MCF 10A (cell line): Measurements from ENCODE around the gene ACP2. TPM values are rescaled to one million over a fixed set of nuclear protein-coding genes. Genes with fewer than 3 reads are reported as not detected.

Source experiments
- BruUV-seq: library from RNA; stranded (reverse); fragments of 400-500 nt; replicated peaks from 2 replicates; lab custom pipeline; 2021; lab: Mats Ljungman, UMichigan
- CTCF ChIA-PET: fragments of 300-600 bp; sonication (Branson Sonifier 250); formaldehyde crosslinking; extraction: SDS; loops from one replicate; lab custom pipeline; 2021; ENCODE audit warnings: antibody characterized with exemption, inconsistent platforms; lab: Yijun Ruan, JAX
- POLR2A ChIA-PET: fragments of 300-600, 350-650 bp; sonication (Branson Sonifier 250); formaldehyde crosslinking; extraction: SDS; loops from one replicate; lab custom pipeline; 2020; ENCODE audit warnings: antibody characterized with exemption, inconsistent platforms; lab: Yijun Ruan, JAX
- DNase-seq: peaks from one replicate; pipeline ENCODE4 v3.0.0-alpha.2; 2018; ENCODE audit not compliant: unreplicated experiment
- H3K27ac Mint-ChIP-seq: one replicate; pipeline ENCODE4 v1.8.0; 2022; ENCODE audit warnings: mild to moderate bottlenecking, low read depth, mixed read lengths; ENCODE audit not compliant: unreplicated experiment
- H3K27me3 Mint-ChIP-seq: one replicate; pipeline ENCODE4 v1.8.0; 2022; ENCODE audit warnings: mixed read lengths; ENCODE audit not compliant: insufficient read depth, unreplicated experiment
- H3K36me3 Mint-ChIP-seq: one replicate; pipeline ENCODE4 v1.8.0; 2022; ENCODE audit warnings: mild to moderate bottlenecking, moderate library complexity, mixed read lengths; ENCODE audit not compliant: insufficient read depth, unreplicated experiment
- H3K4me1 Mint-ChIP-seq: one replicate; pipeline ENCODE4 v1.8.0; 2022; ENCODE audit warnings: mixed read lengths; ENCODE audit not compliant: insufficient read depth, unreplicated experiment
- H3K4me3 Mint-ChIP-seq: one replicate; pipeline ENCODE4 v1.8.0; 2022; ENCODE audit warnings: mild to moderate bottlenecking, moderate library complexity, mixed read lengths; ENCODE audit not compliant: unreplicated experiment
- H3K9me3 Mint-ChIP-seq: one replicate; pipeline ENCODE4 v1.8.0; 2022; ENCODE audit warnings: mixed read lengths; ENCODE audit not compliant: unreplicated experiment
- CTCF ChIP-seq: fragments of 200-600 bp; IDR thresholded peaks from one replicate; pipeline ENCODE4 v1.8.0; 2022; ENCODE audit warnings: antibody characterized with exemption, mild to moderate bottlenecking; ENCODE audit not compliant: unreplicated experiment
- intact Hi-C: fragments of 100-400 bp; cut with micrococcal nuclease; formaldehyde crosslinking; loops from 2 replicates; pipeline ENCODE4 v1.14.1; 2022
- total RNA-seq: library from RNA; stranded (reverse); gene quantifications from 2 replicates; pipeline ENCODE4 v1.2.3, GENCODE V29; 2022

Gene ACP2
- total RNA-seq, 1 experiment from 2014 or later, result 18.7 TPM

GRCh38 chr11:47289856-47290255 is 41.2 kb upstream of the ACP2 start:
- DNase-seq, result no peak
- no TSS peak for BruUV-seq
- no peaks in the 10 kb centered on the region for H3K27me3 Mint-ChIP-seq
- H3K4me3 Mint-ChIP-seq, result no peak overlapping the region
- intact Hi-C loops, result no loop called here
- H3K9me3 Mint-ChIP-seq, result no peaks in the 10 kb centered on the region
- POLR2A ChIA-PET, result no interaction called here
- CTCF ChIA-PET, result interaction anchor here (0.6 kb wide), 1 partner anchor 399 kb away, joined by 3 read pairs; no protein-coding TSS in a partner anchor
- peaks cover 79% of the 10 kb centered on the region for H3K36me3 Mint-ChIP-seq
- TF ChIP-seq CTCF, result no peak
- no peaks in the 10 kb centered on the region for H3K4me1 Mint-ChIP-seq
- H3K27ac Mint-ChIP-seq, result no peak overlapping the region

DNA sequence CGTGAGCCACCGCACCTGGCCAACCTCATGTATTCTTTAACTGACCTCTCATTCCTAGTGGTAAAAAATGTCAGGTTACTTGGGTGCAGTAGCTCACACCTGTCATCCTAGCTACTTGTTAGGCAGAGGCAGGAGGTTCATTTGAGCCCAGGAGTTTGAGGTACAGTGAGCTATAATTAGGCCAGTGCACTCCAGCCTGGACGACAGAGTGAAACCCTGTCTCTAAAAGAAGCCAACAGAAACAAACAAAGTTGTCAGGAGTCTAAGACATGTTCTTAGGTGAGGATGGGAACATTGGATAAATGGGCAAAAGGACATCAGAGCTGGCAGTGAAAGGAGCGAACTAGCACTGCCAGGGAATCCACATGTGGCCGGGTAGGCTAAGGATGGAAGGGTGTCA is 39.5 kb upstream of the ACP2 start:
- POLR2A ChIA-PET, result no interaction called here
- intact Hi-C loops, result no loop called here
- H3K36me3 Mint-ChIP-seq, result peaks cover 85% of the 10 kb centered on the region
- no peaks in the 10 kb centered on the region for H3K27me3 Mint-ChIP-seq
- H3K9me3 Mint-ChIP-seq, result no peaks in the 10 kb centered on the region
- H3K27ac Mint-ChIP-seq, result no peak overlapping the region
- H3K4me1 Mint-ChIP-seq, result no peaks in the 10 kb centered on the region
- no peak for DNase-seq
- BruUV-seq, result no TSS peak
- no peak for TF ChIP-seq CTCF
- CTCF ChIA-PET, result interaction anchor here (0.7 kb wide), 1 partner anchor 67 kb away, joined by 3 read pairs; no protein-coding TSS in a partner anchor
- no peak overlapping the region for H3K4me3 Mint-ChIP-seq

- no peak overlapping the region for H3K4me3 Mint-ChIP-seq
- ChIA-PET CTCF (interaction anchor here (0.5 kb wide), 1 partner anchor 917 kb away, joined by 3 read pairs; no protein-coding TSS in a partner anchor), POLR2A (interaction anchor here (0.6 kb wide), 1 partner anchor 468 kb away, joined by 5 read pairs; no protein-coding TSS in a partner anchor)
- no peak overlapping the region for H3K27ac Mint-ChIP-seq
- no TSS peak for BruUV-seq
- H3K27me3 Mint-ChIP-seq, result no peaks in the 10 kb centered on the region
- H3K4me1 Mint-ChIP-seq, result no peaks in the 10 kb centered on the region
- intact Hi-C loops, result no loop called here
- DNase-seq, result no peak
- TF ChIP-seq CTCF, result no peak
- H3K36me3 Mint-ChIP-seq, result peaks cover 88% of the 10 kb centered on the region
- no peaks in the 10 kb centered on the region for H3K9me3 Mint-ChIP-seq
Measured at GRCh38 chr11:47285969-47286770, 37.6 kb upstream of the ACP2 start.

DNA sequence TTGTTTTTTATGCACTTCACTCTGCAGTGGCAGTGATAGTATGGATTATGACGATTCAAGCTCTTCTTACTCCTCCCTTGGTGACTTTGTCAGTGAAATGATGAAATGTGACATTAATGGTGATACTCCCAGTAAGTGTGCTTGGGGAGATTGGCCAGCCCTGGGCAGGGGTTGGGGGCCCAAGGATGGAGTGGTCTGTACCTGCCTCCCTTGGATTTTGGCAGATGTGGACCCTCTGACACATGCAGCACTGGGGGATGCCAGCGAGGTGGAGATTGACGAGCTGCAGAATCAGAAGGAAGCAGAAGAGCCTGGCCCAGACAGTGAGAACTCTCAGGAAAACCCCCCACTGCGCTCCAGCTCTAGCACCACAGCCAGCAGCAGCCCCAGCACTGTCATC is 35.5 kb upstream of the ACP2 start:
- TF ChIP-seq CTCF, result no peak
- intact Hi-C loops, result no loop called here
- no peaks in the 10 kb centered on the region for H3K9me3 Mint-ChIP-seq
- H3K27me3 Mint-ChIP-seq, result no peaks in the 10 kb centered on the region
- POLR2A ChIA-PET, result interaction anchor here (0.6 kb wide), 1 partner anchor 90 kb away, joined by 3 read pairs; no protein-coding TSS in a partner anchor
- no TSS peak for BruUV-seq
- no peak overlapping the region for H3K4me3 Mint-ChIP-seq
- DNase-seq, result no peak
- H3K4me1 Mint-ChIP-seq, result no peaks in the 10 kb centered on the region
- CTCF ChIA-PET, result interaction anchor here (1.1 kb wide), 1 partner anchor 90 kb away, joined by 3 read pairs; no protein-coding TSS in a partner anchor
- H3K36me3 Mint-ChIP-seq, result peaks cover 93% of the 10 kb centered on the region
- no peak overlapping the region for H3K27ac Mint-ChIP-seq
